ENCODE results near the gene CTSO. TPM values are rescaled to one million over a fixed set of nuclear protein-coding genes. Genes with fewer than 3 reads are reported as not detected.
A peak's percentile ranks its signal among the peaks of the same experiment; 100 is the strongest.

Gene CTSO, protein sequence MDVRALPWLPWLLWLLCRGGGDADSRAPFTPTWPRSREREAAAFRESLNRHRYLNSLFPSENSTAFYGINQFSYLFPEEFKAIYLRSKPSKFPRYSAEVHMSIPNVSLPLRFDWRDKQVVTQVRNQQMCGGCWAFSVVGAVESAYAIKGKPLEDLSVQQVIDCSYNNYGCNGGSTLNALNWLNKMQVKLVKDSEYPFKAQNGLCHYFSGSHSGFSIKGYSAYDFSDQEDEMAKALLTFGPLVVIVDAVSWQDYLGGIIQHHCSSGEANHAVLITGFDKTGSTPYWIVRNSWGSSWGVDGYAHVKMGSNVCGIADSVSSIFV
- 0.81 and 1.1 TPM in 2 replicates for total RNA-seq (2021)
- long read RNA-seq, transcript CTSO-201 (8 exons, 2,954 nt): major isoform, 8 of 8 reads
- long read RNA-seq, partial matches to known transcripts: 0 of 8 reads
- long read RNA-seq, other reads (novel, unspliced or antisense): 0 of 8 reads

GRCh38 chr4:155953151-155954117 is at the start of gene CTSO:
TSS of gene CTSO (minus strand) at chr4:155953866. CDS start at chr4:155953847, 19 bp downstream.
- no peaks in the 10 kb centered on the region for H3K9me3 ChIP-seq (ENCODE audit: control insufficient read depth, low read depth, low read length)
- H3T11ph ChIP-seq (ENCODE audit: low read length): no peak within 1 kb of the TSS
- H2BK12ac ChIP-seq (ENCODE audit: insufficient read length, low read depth, low read length): no peak within 1 kb of the TSS
- H3K23me2 ChIP-seq (ENCODE audit: insufficient read length, low read depth, low read length, poor library complexity, severe bottlenecking): no peaks in the 10 kb centered on the region
- peak within 1 kb of the TSS; percentile 89 for H3K18ac ChIP-seq (ENCODE audit: insufficient read length, low read depth, low read length)
- no peak within 1 kb of the TSS for H4K8ac ChIP-seq (replicated peaks; ENCODE audit: insufficient read length, low read depth, low read length)
- no peaks in the 10 kb centered on the region for H3K4me1 ChIP-seq (ENCODE audit: insufficient read depth, low read length)
- peak within 1 kb of the TSS; percentile 84 for H3K9ac ChIP-seq (ENCODE audit: extremely low read depth, insufficient read length, low read length)
- no peak within 1 kb of the TSS for H3K23ac ChIP-seq (ENCODE audit: insufficient read length, low read depth, low read length)
- no peaks in the 10 kb centered on the region for H3K79me2 ChIP-seq (ENCODE audit: insufficient read depth, low read length)
- H3K56ac ChIP-seq (ENCODE audit: insufficient read length, low read depth, low read length): no peak within 1 kb of the TSS
- H2BK120ac ChIP-seq (ENCODE audit: low read depth, low read length, poor library complexity, severe bottlenecking): no peak within 1 kb of the TSS
- peak within 1 kb of the TSS in 2 of 3 experiments; percentile 68 to 95; a peak in 5 of 7 replicates for H3K27ac Mint-ChIP-seq
- no peaks in the 10 kb centered on the region for H3K36me3 Mint-ChIP-seq (ENCODE audit: insufficient read depth in 1 of 3, low read depth in 3 of 3)
- H3K27me3 ChIP-seq (ENCODE audit: insufficient read depth, low read length): no peaks in the 10 kb centered on the region
- H3K4me3 Mint-ChIP-seq: peak within 1 kb of the TSS; percentile 73 to 91
- no peak within 1 kb of the TSS for H2AK5ac ChIP-seq (ENCODE audit: insufficient read length, low read length)
- no peak within 1 kb of the TSS for H4K91ac ChIP-seq (ENCODE audit: insufficient read length, low read depth, low read length)
- H4K5ac ChIP-seq (ENCODE audit: insufficient read length, low read depth, low read length): no peak within 1 kb of the TSS
- H3K14ac ChIP-seq (ENCODE audit: insufficient read depth, low read length): peak within 1 kb of the TSS; percentile 87; the same call in 1 of the 2 replicates
- H2BK20ac ChIP-seq (ENCODE audit: low read depth, low read length, poor library complexity, severe bottlenecking): no peak within 1 kb of the TSS
- no peak within 1 kb of the TSS for H2BK5ac ChIP-seq (ENCODE audit: insufficient read length, low read length)
- DNase-seq: peak; percentile 68
- no peaks in the 10 kb centered on the region for H3K9me3 Mint-ChIP-seq
- H3K79me1 ChIP-seq (ENCODE audit: insufficient read depth, low read depth, low read length, poor library complexity, severe bottlenecking): no peaks in the 10 kb centered on the region
- H4K20me1 ChIP-seq (ENCODE audit: control insufficient read depth, insufficient read depth, insufficient read length): no peaks in the 10 kb centered on the region
- H3K4ac ChIP-seq (ENCODE audit: low read depth, low read length): no peak within 1 kb of the TSS
- WGBS (ENCODE audit: extremely low coverage, insufficient read length, low lambda C conversion rate): no CpG with 5 or more reads among the region's 58 CpGs
- 0 out of 4 replicates have a peak, but pooled peaks cover 0 to 3% of the 10 kb centered on the region in 2 experiments for H3K4me1 Mint-ChIP-seq
- peak within 1 kb of the TSS; percentile 89 for H3K4me2 ChIP-seq (ENCODE audit: insufficient read depth, insufficient read length, low read length)
- H3K27ac ChIP-seq (ENCODE audit: insufficient read length, low read depth, low read length): no peak within 1 kb of the TSS
- no peaks in the 10 kb centered on the region; the same call in 1 of the 2 replicates for H3K27me3 Mint-ChIP-seq (ENCODE audit: low read depth)
- peak; percentile 69 for TF ChIP-seq CTCF (conservative IDR thresholded peaks at IDR 0.05)
- no peak within 1 kb of the TSS for H2BK15ac ChIP-seq (ENCODE audit: low read depth, low read length)
- H2AFZ ChIP-seq (ENCODE audit: low read length): peak within 1 kb of the TSS; percentile 92

Measured in H9 (cell line).